LNCaP clone FGC (cell line): ENCODE results near the gene RAPH1.

Experiments
- DNase-seq: peaks from one replicate; pipeline ENCODE4 v3.0.0-alpha.2; 2011; ENCODE audit warnings: low read depth
- H3K4me3 ChIP-seq: 2 replicates; pipeline ENCODE4 v1.5.1; 2011; ENCODE audit warnings: mild to moderate bottlenecking, low read depth, low read length, control low read depth
- CTCF ChIP-seq: IDR thresholded peaks from 2 replicates; pipeline ENCODE4 v1.5.1; 2012; ENCODE audit warnings: mild to moderate bottlenecking; ENCODE audit not compliant: control insufficient read depth, insufficient read depth; ENCODE audit errors: extremely low read depth

RAPH1 gene

DNA sequence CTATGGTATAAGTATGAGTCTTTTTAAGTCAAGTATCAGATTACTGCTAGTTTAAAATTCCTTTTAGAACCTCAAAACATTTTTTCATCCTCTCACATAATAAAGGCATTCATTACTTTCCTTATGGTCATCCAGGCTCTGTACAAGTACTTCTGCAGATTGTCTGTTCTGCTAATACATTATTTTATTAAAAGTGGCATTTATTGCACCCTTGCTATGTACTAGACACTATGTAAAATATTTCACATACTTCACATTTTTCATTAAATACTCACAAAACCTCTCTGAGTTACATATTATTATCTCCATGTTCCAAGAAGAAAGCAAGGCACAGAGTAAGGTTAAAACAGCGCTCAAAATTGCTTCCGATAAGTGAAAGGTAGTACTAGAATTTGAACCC is 84.1 kb downstream of the RAPH1 start:
- no peak for TF ChIP-seq CTCF
- H3K4me3 ChIP-seq: no peak overlapping the region
- no peak for DNase-seq

DNA sequence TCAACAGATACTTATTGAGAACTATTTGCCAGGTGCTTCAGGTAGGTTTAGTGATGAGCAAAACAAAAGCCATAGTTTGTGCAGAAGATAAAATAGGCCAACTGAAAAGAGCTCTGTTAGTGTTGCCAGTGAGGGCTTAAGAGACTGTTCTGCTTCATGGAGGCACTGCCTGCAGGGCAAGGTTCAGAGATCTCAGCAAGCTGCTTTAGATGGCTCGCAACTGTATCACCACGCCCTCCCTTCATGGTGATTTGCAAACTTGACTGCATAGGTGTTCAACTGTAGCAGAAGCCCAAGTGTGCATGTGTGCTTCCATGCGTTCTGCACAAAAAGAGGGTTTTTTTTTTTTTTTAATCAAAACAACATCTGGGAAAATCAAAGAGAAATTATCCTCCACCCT is 84.5 kb downstream of the RAPH1 start:
- H3K4me3 ChIP-seq: no peak overlapping the region
- no peak for TF ChIP-seq CTCF
- DNase-seq: no peak

- no peak overlapping the region for H3K4me3 ChIP-seq
- no peak for TF ChIP-seq CTCF
- DNase-seq: no peak
Observed at GRCh38 chr2:203446780-203447179, 88.3 kb downstream of the RAPH1 start.

- no peak for DNase-seq
- H3K4me3 ChIP-seq: no peak overlapping the region
- TF ChIP-seq CTCF: no peak
Observed at GRCh38 chr2:203446071-203446481, 89.0 kb downstream of the RAPH1 start.

DNA sequence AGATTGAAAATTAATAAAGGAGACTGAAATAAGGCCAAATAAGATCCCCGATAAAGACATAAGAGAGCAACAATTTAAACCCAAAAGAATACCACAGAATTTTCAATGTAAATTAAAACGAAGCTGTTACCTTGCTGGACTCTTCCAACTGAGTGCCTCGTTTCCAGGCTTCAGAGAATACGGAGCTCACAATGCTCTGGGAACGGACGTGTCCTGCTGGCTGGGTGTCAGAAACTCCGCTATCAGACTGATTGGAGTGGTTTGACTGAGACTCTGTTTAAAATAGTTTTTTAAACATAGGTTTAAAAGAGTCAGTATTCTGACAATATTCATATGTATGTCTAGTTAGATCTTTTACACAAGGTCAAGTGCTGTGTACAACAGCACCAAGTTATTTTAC is 90.4 kb downstream of the RAPH1 start:
- H3K4me3 ChIP-seq: no peak overlapping the region
- TF ChIP-seq CTCF: no peak
- DNase-seq: no peak

GRCh38 chr2:203442463-203442862 is 92.6 kb downstream of the RAPH1 start:
- no peak overlapping the region for H3K4me3 ChIP-seq
- no peak for TF ChIP-seq CTCF
- DNase-seq: no peak

GRCh38 chr2:203441463-203441862 is 93.6 kb downstream of the RAPH1 start:
- no peak for DNase-seq
- no peak overlapping the region for H3K4me3 ChIP-seq
- TF ChIP-seq CTCF: no peak
